ENCODE measurements around the gene GJD2. TPM values are rescaled to one million over a fixed set of nuclear protein-coding genes. Genes with fewer than 3 reads are reported as not detected.

The GJD2 gene
- total and polyA plus RNA-seq, 2 donors (not counting 1 experiment from before 2014, with no cell fraction given), result not detected

DNA sequence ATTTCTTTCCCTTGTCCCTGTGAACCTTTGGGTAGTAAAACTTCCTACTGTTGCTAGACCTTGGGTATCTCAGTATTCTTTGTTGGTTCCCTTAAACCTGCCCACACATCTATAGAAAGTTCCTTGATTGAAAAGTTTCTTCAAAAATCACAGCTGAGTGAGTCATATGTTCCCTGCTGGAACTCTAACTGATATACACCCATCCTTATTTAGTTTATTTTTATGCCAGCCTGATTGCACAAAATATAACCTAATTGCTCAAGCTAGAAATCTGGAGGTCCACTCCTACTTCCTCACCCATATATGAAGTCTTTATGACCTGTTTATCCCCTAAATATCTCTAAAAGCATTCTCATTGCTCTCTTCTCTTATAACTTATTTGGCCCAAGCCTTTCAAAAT, 13.7 kb upstream of the GJD2 start:
- H3K4me3 ChIP-seq (replicated peaks in 1 of 4; ENCODE audit: control extremely low read depth in 1 of 4, insufficient read depth in 1 of 4, low read depth in 3 of 4, low read length in 4 of 4), result no peak overlapping the region
- H3K4me1 ChIP-seq (ENCODE audit: control insufficient read depth, extremely low read depth, insufficient read depth, low read length), result no peaks in the 10 kb centered on the region
- H3K79me2 ChIP-seq (ENCODE audit: control insufficient read depth, insufficient read depth, low read length), result no peaks in the 10 kb centered on the region
- no peak overlapping the region for H3K9ac ChIP-seq (ENCODE audit: insufficient read depth, low read length)
- no peak overlapping the region for H3K27ac ChIP-seq (ENCODE audit: insufficient read depth, low read length)
- peak in 1 of 2 donors; percentile 21 for DNase-seq (ENCODE audit: low read depth in 2 of 2)
- TF ChIP-seq EZH2 (IDR thresholded peaks at IDR 0.05; ENCODE audit: low read length, missing control alignments), result no peak
- TF ChIP-seq, protein P1, sequence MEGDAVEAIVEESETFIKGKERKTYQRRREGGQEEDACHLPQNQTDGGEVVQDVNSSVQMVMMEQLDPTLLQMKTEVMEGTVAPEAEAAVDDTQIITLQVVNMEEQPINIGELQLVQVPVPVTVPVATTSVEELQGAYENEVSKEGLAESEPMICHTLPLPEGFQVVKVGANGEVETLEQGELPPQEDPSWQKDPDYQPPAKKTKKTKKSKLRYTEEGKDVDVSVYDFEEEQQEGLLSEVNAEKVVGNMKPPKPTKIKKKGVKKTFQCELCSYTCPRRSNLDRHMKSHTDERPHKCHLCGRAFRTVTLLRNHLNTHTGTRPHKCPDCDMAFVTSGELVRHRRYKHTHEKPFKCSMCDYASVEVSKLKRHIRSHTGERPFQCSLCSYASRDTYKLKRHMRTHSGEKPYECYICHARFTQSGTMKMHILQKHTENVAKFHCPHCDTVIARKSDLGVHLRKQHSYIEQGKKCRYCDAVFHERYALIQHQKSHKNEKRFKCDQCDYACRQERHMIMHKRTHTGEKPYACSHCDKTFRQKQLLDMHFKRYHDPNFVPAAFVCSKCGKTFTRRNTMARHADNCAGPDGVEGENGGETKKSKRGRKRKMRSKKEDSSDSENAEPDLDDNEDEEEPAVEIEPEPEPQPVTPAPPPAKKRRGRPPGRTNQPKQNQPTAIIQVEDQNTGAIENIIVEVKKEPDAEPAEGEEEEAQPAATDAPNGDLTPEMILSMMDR (conservative IDR thresholded peaks at IDR 0.05 in 1 of 2, IDR thresholded peaks at IDR 0.05 in 1 of 2; ENCODE audit: low read depth in 1 of 2, low read length in 2 of 2), result no peak
- no peak overlapping the region for H2AFZ ChIP-seq (ENCODE audit: low read length)
- H3K4me2 ChIP-seq (ENCODE audit: extremely low read depth, insufficient read depth, low read length), result no peak overlapping the region
- no peaks in the 10 kb centered on the region for H4K20me1 ChIP-seq (ENCODE audit: control insufficient read depth, extremely low read depth, insufficient read depth, low read length)
- peaks cover 11% of the 10 kb centered on the region for H3K27me3 ChIP-seq (ENCODE audit: control insufficient read depth, insufficient read depth, low read length)
- H3K36me3 ChIP-seq (ENCODE audit: control insufficient read depth, insufficient read depth, low read length), result no peaks in the 10 kb centered on the region
- no peaks in the 10 kb centered on the region for H3K9me3 ChIP-seq (ENCODE audit: control insufficient read depth, insufficient read depth, low read depth, low read length)

- H4K20me1 ChIP-seq (ENCODE audit: control insufficient read depth, extremely low read depth, insufficient read depth, low read length), result no peaks in the 10 kb centered on the region
- no peak overlapping the region for H3K27ac ChIP-seq (ENCODE audit: insufficient read depth, low read length)
- no peaks in the 10 kb centered on the region for H3K9me3 ChIP-seq (ENCODE audit: control insufficient read depth, insufficient read depth, low read depth, low read length)
- H3K9ac ChIP-seq (ENCODE audit: insufficient read depth, low read length), result no peak overlapping the region
- no peak overlapping the region for H3K4me2 ChIP-seq (ENCODE audit: extremely low read depth, insufficient read depth, low read length)
- TF ChIP-seq EZH2 (IDR thresholded peaks at IDR 0.05; ENCODE audit: low read length, missing control alignments), result no peak
- TF ChIP-seq, protein P1 (conservative IDR thresholded peaks at IDR 0.05 in 1 of 2, IDR thresholded peaks at IDR 0.05 in 1 of 2; ENCODE audit: low read depth in 1 of 2, low read length in 2 of 2), result no peak
- H3K36me3 ChIP-seq (ENCODE audit: control insufficient read depth, insufficient read depth, low read length), result no peaks in the 10 kb centered on the region
- H3K79me2 ChIP-seq (ENCODE audit: control insufficient read depth, insufficient read depth, low read length), result no peaks in the 10 kb centered on the region
- H3K4me3 ChIP-seq (replicated peaks in 1 of 4; ENCODE audit: control extremely low read depth in 1 of 4, insufficient read depth in 1 of 4, low read depth in 3 of 4, low read length in 4 of 4), result no peak overlapping the region
- no peaks in the 10 kb centered on the region for H3K4me1 ChIP-seq (ENCODE audit: control insufficient read depth, extremely low read depth, insufficient read depth, low read length)
- no peak overlapping the region for H2AFZ ChIP-seq (ENCODE audit: low read length)
- DNase-seq (ENCODE audit: low read depth in 2 of 2), result no peak
- peaks cover 9% of the 10 kb centered on the region for H3K27me3 ChIP-seq (ENCODE audit: control insufficient read depth, insufficient read depth, low read length)
These were observed 10.9 kb upstream of the GJD2 start for GRCh38 chr15:34765741-34766140.

GRCh38 chr15:34760909-34761308, 6.1 kb upstream of the GJD2 start:
- no peaks in the 10 kb centered on the region for H3K79me2 ChIP-seq (ENCODE audit: control insufficient read depth, insufficient read depth, low read length)
- H3K4me2 ChIP-seq (ENCODE audit: extremely low read depth, insufficient read depth, low read length), result no peak overlapping the region
- no peaks in the 10 kb centered on the region for H4K20me1 ChIP-seq (ENCODE audit: control insufficient read depth, extremely low read depth, insufficient read depth, low read length)
- H3K9me3 ChIP-seq (ENCODE audit: control insufficient read depth, insufficient read depth, low read depth, low read length), result no peaks in the 10 kb centered on the region
- no peaks in the 10 kb centered on the region for H3K36me3 ChIP-seq (ENCODE audit: control insufficient read depth, insufficient read depth, low read length)
- DNase-seq (ENCODE audit: low read depth in 2 of 2), result no peak
- no peak overlapping the region for H3K9ac ChIP-seq (ENCODE audit: insufficient read depth, low read length)
- TF ChIP-seq, protein P1 (conservative IDR thresholded peaks at IDR 0.05 in 1 of 2, IDR thresholded peaks at IDR 0.05 in 1 of 2; ENCODE audit: low read depth in 1 of 2, low read length in 2 of 2), result no peak
- TF ChIP-seq EZH2 (IDR thresholded peaks at IDR 0.05; ENCODE audit: low read length, missing control alignments), result no peak
- H3K27me3 ChIP-seq (ENCODE audit: control insufficient read depth, insufficient read depth, low read length), result peaks cover 21% of the 10 kb centered on the region
- no peak overlapping the region for H2AFZ ChIP-seq (ENCODE audit: low read length)
- no peak overlapping the region for H3K27ac ChIP-seq (ENCODE audit: insufficient read depth, low read length)
- H3K4me3 ChIP-seq (replicated peaks in 1 of 4; ENCODE audit: control extremely low read depth in 1 of 4, insufficient read depth in 1 of 4, low read depth in 3 of 4, low read length in 4 of 4), result no peak overlapping the region
- no peaks in the 10 kb centered on the region for H3K4me1 ChIP-seq (ENCODE audit: control insufficient read depth, extremely low read depth, insufficient read depth, low read length)
